Fibroblast of mammary gland (primary cell): ENCODE data around the gene ERBB2.
A peak's percentile ranks its signal among the peaks of the same experiment; 100 is the strongest.

ENCODE experiments used
- DNase-seq: peaks from one replicate; pipeline ENCODE4 v3.0.0-alpha.2; 2010; ENCODE audit warnings: low read depth
- H3K4me3 ChIP-seq: 2 replicates; pipeline ENCODE4 v1.5.1; 2011; ENCODE audit warnings: low read depth, mild to moderate bottlenecking, low read length, moderate library complexity; ENCODE audit not compliant: control insufficient read depth
- CTCF ChIP-seq: conservative IDR thresholded peaks from 2 replicates; pipeline ENCODE4 v1.5.1; 2011; ENCODE audit warnings: low read depth, low read length, inconsistent platforms; ENCODE audit not compliant: control insufficient read depth, insufficient read depth

The ERBB2 gene

GRCh38 chr17:39687546-39688474 lies 12.1 kb upstream of the ERBB2 start, which contains the start of gene PGAP3:
Gene PGAP3, minus strand, starts transcription at chr17:39688057. Its CDS starts 43 bp downstream, at chr17:39688014.
- TF ChIP-seq CTCF: no peak
- peak; percentile 86 for DNase-seq
- H3K4me3 ChIP-seq: peak within 1 kb of the TSS; percentile 69

- no peak for TF ChIP-seq CTCF
- peak overlapping the region; percentile 69 for H3K4me3 ChIP-seq
- DNase-seq: no peak
These were observed 11.4 kb upstream of the ERBB2 start for GRCh38 chr17:39688475-39688835.

GRCh38 chr17:39688945-39689344 lies 10.9 kb upstream of the ERBB2 start:
- H3K4me3 ChIP-seq: peak overlapping the region; percentile 69
- DNase-seq: no peak

GRCh38 chr17:39694593-39694992 lies 5.3 kb upstream of the ERBB2 start:
- H3K4me3 ChIP-seq: no peak overlapping the region
- no peak for TF ChIP-seq CTCF

More at GRCh38 chr17:39688945-39689344, 10.9 kb upstream of the ERBB2 start:
- TF ChIP-seq CTCF: no peak

GRCh38 chr17:39695089-39695474 lies 4.8 kb upstream of the ERBB2 start:
- TF ChIP-seq CTCF: no peak
- no peak overlapping the region for H3K4me3 ChIP-seq
- DNase-seq: no peak

More at GRCh38 chr17:39694593-39694992, 5.3 kb upstream of the ERBB2 start:
- no peak for DNase-seq

- no peak for DNase-seq
- no peak for TF ChIP-seq CTCF
- no peak overlapping the region for H3K4me3 ChIP-seq
These were observed 3.1 kb upstream of the ERBB2 start for GRCh38 chr17:39696731-39697130.
